Globus pallidus (tissue), 1 donor: ENCODE measurements around the gene CIDEA.
A peak's percentile ranks its signal among the peaks of the same experiment; 100 is the strongest.
"Not testable (repeated sequence)": the region's sequence is repeated elsewhere in the genome, so short reads cannot be mapped to it uniquely, and the experiment has no call there.

Experiments used
- DNase-seq: peaks from one replicate; pipeline ENCODE4 v3.0.0-alpha.2; 2015; ENCODE audit warnings: low spot score

The CIDEA gene

GRCh38 chr18:12239431-12239830 is 14.7 kb upstream of the CIDEA start:
- DNase-seq, result no peak

- DNase-seq, result no peak
Observed at GRCh38 chr18:12242658-12243260, 11.4 kb upstream of the CIDEA start.

DNA sequence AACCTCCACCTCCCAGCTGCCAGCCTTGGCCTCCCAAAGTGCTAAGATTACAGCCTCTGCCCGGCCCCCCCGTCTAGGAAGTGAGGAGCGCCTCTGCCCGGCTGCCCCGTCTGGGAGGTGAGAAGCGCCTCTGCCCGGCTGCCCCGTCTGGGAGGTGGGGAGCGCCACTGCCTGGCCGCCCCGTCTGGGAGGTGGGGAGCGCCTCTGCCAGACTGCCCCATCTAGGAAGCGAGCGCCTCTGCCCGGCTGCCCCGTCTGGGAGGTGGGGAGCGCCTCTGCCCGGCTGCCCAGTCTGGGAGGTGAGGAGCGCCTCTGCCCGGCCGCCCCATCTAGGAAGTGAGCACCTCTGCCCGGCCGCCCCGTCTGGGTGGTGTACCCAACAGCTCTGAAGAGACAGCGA is 10.9 kb upstream of the CIDEA start:
- not testable (repeated sequence) for DNase-seq

DNA sequence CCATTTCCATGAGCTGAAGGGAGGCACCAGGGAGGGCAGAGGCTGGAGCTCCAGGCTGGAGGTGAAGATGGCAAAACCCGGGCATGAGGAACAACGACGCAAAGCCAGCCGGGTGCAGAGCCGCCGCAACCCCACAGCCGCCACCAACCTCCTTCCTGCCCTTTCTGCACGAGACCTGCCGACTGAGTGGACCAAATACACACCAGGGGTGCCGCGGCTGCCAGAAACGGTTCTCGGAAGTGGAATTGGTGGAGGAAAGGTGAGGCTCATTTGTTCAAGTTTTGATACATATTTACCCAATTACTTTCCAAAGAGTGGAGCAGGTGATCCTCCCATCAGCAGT is 8.4 kb upstream of the CIDEA start:
- DNase-seq, result no peak

DNA sequence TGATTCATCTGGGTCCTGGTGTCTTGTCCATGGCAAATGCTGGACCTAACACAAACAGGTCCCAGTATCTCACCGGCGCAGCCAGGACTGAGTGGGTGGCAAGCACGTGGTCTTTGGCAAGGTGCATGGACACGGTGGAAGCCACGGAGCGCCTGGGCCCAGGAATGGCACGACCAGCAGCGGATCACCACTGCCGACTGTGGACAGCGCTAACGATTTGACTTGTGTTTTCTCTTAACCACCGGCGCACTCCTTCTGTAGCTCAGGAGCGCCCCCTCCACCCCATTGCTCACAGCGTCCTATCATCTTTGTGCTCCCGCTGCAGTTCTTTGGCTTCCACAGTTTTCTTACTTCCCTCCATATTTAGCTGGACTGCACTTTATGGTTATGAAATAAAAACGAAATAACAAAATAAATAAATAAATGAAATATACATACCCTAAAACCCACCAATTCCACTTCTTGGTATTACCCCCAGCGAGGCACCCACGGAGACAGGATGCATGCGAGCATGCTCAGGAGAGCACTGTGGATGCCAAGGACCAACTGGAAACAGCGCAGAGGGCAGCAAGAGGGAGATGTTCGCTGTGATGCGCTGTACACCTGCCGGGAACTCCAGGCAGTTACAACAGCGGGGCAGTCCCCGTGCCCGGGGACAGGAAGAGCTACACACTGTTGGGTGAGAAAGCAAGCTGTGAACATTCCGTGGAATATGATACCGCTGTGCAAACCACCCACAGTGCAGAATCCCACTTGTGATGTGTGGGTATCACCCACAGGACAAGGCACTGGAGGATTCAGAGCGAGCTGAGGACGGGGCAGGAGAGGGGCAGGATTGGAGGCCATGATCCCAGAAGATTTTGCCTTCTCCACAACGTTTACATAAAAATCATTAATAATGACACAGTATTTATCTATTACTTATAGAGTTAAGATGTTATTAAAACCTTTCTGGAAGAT is 7.0 kb upstream of the CIDEA start:
- DNase-seq, result no peak

GRCh38 chr18:12247946-12248345 is 6.2 kb upstream of the CIDEA start:
- DNase-seq, result no peak

DNA sequence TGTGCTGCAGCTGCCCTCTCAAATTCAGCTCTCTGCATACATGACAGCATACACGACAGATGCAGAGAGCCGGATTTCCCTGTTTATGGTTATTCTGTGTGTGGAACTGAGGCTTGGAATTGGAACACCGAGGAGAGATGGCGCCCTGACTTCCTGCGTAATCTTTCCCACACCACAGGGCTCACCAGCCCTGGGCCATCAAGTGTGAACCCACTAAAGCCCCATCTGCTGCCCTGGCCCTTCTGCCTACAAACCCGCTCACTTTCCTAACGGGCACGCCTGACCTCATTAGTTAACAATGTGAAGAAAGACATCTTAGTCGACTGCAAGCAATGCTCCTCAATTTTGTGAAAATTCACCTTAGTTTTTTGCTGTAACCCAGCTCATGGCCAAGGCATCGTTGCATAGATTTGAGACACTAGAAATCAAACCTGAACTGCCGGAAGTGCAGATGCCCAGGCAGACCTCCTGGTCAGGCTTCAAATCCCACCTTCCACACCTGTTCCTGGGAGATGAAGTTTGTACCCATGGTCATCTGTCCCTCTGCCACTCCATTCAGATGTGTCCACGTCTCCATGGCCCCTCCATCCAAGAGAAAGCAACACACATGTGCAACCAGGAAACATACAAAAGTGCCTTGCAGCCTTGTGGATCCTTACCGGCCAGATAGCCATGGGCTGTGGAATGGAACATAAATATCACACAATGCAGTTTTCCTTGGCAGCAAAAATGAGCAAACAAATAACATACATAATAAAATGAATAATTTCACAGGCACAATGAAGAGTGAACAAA is 5.0 kb upstream of the CIDEA start:
- no peak for DNase-seq

- DNase-seq, result no peak
Observed at GRCh38 chr18:12251311-12251710, 2.9 kb upstream of the CIDEA start.

- DNase-seq, result no peak
Observed at GRCh38 chr18:12252061-12252460, 2.1 kb upstream of the CIDEA start.

- DNase-seq, result no peak
Observed at GRCh38 chr18:12253027-12253426, 1.1 kb upstream of the CIDEA start.

DNA sequence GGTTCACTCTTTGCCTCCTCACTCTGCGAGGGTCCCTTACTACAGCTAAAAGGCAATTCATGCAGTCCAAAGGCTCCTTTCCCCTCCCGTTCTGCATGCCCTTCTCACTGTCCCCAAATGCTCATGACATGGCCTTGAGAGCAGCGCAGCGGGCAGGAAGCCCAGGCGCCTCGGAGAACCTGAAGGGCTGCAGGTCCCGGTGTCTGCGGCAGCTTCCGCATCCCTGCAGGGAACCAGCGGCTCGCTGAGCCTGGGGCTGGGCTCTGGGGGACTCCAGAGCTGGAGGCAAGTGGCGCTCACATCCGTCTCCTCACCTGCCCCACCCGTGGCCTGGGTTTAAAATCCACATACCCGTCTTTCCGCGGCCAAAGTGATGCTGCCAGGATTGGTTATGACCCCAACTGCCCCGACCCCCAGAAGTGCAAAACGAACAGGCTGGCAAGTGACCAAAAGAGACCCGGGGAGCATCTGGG is 462 bp upstream of the CIDEA start:
- no peak for DNase-seq

DNA sequence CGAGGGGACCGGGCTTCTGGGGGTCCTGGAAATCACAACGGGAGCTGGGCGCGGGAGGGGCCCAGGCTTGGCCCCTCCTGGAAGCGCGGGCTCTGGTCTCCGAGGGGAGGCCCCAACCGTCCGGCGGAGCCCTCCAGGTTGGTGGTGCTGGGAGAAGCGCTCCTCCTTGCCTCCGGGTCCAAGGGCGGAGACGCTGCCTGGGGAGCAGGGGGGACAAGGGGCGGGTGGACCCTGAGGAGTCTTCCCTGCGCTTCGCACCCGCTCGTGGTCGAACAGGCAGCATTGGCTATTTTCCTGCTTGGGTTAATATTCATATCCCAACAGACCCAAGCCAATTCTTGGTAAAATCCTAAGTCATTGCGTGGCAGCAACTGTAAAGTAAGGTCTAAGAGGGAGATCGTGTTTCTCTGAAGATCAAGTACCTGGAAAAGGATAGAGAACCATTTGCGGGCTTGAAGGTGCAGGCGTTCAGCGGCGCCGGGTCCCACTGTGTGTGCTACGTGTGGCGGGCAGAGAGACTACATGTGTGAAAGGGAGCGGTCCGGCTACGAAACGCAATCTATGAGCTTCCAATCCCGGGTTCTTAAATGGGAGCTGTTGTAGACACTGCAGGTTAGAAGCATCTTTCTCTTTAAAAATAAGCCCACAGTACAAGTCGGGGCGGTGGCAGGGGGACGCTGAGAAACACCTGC is 805 bp downstream of the CIDEA start:
- no peak for DNase-seq

DNA sequence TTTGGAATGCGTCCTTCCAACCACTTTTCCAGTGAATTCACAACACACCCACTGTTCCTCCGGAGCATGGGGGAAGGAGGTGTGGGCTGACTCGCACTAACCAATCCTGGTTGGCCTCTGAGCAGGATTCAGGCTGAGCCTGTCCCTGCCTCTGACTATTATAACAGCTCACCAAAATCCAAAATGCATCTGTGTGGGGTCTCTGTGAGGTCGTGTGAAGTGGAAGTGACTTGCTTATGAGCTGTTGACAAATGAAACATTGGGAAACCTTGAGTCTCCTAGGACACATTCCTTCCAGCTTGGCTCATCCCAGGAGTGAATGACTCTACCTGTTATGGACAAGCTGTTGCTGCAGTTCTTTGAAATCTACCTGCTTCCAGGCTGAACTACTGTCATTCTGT is 1.5 kb downstream of the CIDEA start:
- no peak for DNase-seq

GRCh38 chr18:12256951-12257350 is 2.8 kb downstream of the CIDEA start:
- DNase-seq, result no peak

DNA sequence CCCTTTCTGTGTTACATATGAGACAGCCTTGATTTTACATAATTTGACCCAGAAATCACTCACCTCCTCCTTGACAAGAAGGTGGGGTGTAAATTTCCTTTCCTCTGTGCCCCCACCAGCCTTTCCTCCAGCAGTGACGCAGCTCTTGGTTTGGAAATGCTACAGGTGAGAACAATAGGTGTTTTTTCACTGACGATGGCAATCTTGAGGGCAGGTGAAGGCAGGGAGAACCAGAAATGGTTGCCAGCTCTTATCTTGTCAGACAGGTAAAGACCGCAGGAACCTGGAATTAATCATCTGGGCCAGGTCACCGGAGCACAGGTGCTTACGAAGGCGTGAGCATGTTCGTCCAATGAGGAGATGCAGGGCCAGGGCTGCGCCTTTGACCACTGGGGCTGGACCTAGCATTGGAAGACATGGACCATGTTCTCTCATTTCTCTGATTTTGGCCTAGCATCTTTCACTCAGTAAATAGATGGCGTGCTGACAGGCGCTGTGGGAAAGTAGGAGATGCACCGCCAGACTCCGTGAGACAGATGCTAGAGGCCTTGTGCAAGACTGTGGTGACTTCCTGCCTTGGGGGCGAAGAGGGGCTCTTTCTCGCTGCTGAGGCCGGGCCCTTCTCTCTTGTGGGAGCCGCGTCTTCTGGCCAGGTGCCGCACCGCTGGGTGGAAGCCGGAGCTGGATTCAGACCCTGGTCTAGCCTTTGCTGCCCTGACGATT is 4.0 kb downstream of the CIDEA start:
- DNase-seq, result no peak

DNA sequence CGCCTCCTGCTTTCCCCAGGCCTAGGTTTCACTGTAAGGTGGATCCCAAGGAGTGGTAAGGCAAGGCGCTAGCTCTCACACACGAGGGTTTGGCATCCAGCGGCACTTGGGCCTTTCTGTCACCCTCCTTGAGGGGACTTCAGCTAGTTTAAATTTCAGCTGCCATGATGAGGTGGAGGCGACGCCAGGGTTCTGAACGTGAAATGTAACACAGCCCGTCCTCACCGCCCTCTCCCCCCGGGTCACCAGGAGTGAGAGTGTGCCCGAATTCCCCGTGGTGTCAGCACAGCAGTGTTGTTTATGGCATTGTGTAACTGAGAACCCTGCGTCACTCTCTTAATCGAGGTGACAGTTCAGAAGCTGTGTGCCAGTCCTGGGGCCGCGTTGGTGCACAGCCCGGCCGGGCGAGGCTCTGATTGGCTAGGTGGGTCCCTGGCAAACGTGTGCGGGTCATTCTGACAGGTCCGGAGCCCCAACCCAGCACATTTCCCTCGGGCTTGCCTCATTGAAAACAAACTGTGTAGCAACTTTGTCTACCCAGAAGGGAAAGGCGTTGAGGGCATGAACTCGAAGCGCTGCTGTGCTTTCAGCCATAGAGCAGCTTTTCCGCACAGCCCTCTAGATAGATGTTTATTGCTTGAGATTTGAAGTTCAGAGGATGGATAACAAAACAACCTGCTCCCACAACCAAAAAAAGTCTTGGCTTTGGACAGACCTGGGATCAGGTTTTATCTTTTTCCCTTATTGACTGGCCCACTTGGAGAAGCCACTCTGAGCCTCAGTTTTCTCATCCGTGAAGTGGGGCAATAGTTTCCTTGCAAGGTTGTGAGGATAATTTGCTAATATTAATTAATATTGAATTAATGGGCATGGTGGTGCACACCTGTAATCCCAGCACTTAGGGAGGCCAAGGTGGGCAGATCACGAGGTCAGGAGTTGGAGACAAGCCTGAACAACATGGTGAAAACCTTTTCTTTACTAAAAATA is 4.9 kb downstream of the CIDEA start:
- no peak for DNase-seq

- DNase-seq, result no peak
Observed at GRCh38 chr18:12262748-12263147, 8.6 kb downstream of the CIDEA start.

DNA sequence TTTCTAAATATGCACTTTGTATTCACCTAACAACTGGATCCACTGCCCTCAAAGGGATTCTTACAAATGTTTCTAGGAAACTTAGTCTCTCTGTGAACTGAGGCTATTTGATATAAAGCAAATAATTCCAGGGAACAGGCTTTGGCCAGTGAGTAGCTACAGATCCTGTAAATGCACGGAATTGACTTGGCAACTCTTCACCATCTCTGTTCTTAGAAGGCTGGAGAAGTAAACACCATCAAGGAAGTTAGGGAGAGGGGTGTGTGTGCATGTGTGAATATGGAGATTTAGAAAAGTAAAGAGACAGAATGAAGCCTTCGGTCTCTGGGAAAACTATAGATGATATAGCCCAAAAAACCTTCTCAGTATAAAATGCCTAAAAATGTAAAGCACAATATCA is 10.7 kb downstream of the CIDEA start:
- DNase-seq, result no peak

- peak; percentile 45 for DNase-seq
Observed at GRCh38 chr18:12271376-12272235, 17.4 kb downstream of the CIDEA start.
